HCT116 (cell line): ENCODE data around the gene DMAC2. TPM values are rescaled to one million over a fixed set of nuclear protein-coding genes. Genes with fewer than 3 reads are reported as not detected.

Experiments
- ATAC-seq: fragments of 200-7000 bp; cut with Tn5 transposase; 2 replicates; pipeline ENCODE4 v1.9.1; 2020; ENCODE audit warnings: mild to moderate bottlenecking, moderate library complexity
- BruUV-seq: library from RNA; stranded (reverse); fragments of 400-500 nt; replicated peaks from 2 replicates; lab custom pipeline; 2021; lab: Mats Ljungman, UMichigan
- CTCF ChIA-PET: fragments of 300-600 bp; sonication (Branson Sonifier 250); formaldehyde crosslinking; loops from one replicate; lab custom pipeline; 2021; ENCODE audit warnings: antibody characterized with exemption; lab: Charles Lee
- POLR2A ChIA-PET: fragments of 300-600, 350-600 bp; sonication (Branson Sonifier 250); formaldehyde crosslinking; loops from one replicate; lab custom pipeline; 2021; ENCODE audit warnings: antibody characterized with exemption; lab: Charles Lee
- RAD21 ChIA-PET, 2 experiments: fragments of 300-600 bp; sonication (Branson Sonifier 250); formaldehyde crosslinking; loops; one replicate each; lab custom pipeline; 2023; ENCODE audit warnings: low total read pairs in 2 of 2; ENCODE audit not compliant: uncharacterized antibody in 2 of 2, unreplicated experiment in 2 of 2, low non-redundant PET in 1 of 2; lab: Charles Lee
- DNase-seq: peaks from one replicate; pipeline ENCODE4 v3.0.0-alpha.2; 2010; ENCODE audit warnings: low read depth, low spot score
- H2AFZ ChIP-seq: fragments of 200-600 bp; shearing (Covaris generic), sonication (generic); 2 replicates; pipeline ENCODE4 v1.6.1; 2017; ENCODE audit warnings: low read depth, mixed run types, mixed read lengths, antibody characterized with exemption, low read length; ENCODE audit not compliant: poor library complexity, severe bottlenecking
- H3K27ac ChIP-seq: 2 replicates; pipeline ENCODE4 v1.5.1; 2012; ENCODE audit warnings: low read depth, low read length
- H3K27me3 ChIP-seq: fragments of 200-600 bp; sonication (generic); 2 replicates; pipeline ENCODE4 v1.6.1; 2016; ENCODE audit warnings: mixed run types, low read length, mixed read lengths; ENCODE audit not compliant: insufficient read depth
- H3K36me3 ChIP-seq, 2 experiments: fragments of 200-500 bp in 1 of 2; fragments of 200-600 bp in 1 of 2; sonication (Bioruptor generic) in 1 of 2; sonication (generic) in 1 of 2; 2 replicates each; pipeline versions ENCODE4 v1.5.1 to v1.6.1; 2014 to 2016; ENCODE audit warnings: low read length in 2 of 2, inconsistent platforms in 1 of 2, mixed read lengths in 1 of 2, mixed run types in 1 of 2; ENCODE audit not compliant: insufficient read depth in 2 of 2, control insufficient read depth in 1 of 2
- H3K4me1 ChIP-seq, 2 experiments: fragments of 200-600 bp in 1 of 2; sonication (generic) in 1 of 2; 2 replicates each; pipeline versions ENCODE4 v1.5.1 to v1.6.1; 2012 to 2017; ENCODE audit warnings: low read length in 2 of 2, inconsistent platforms in 1 of 2, mild to moderate bottlenecking in 1 of 2, mixed read lengths in 1 of 2, mixed run types in 1 of 2, moderate library complexity in 1 of 2; ENCODE audit not compliant: insufficient read depth in 2 of 2, control insufficient read depth in 1 of 2
- H3K4me2 ChIP-seq: fragments of 200-600 bp; sonication (generic); 2 replicates; pipeline ENCODE4 v1.6.1; 2017; ENCODE audit warnings: mixed run types, low read length, mixed read lengths
- H3K4me3 ChIP-seq, 2 experiments: fragments of 200-600 bp in 1 of 2; sonication (generic) in 1 of 2; replicated peaks in 1 of 2; 2 replicates each; pipeline ENCODE4 v1.5.1; 2011 to 2016; ENCODE audit warnings: low read length in 2 of 2, control low read depth in 1 of 2, low read depth in 1 of 2, mild to moderate bottlenecking in 1 of 2, mixed read lengths in 1 of 2, mixed run types in 1 of 2
- H3K79me2 ChIP-seq: fragments of 200-600 bp; sonication (generic); 2 replicates; pipeline ENCODE4 v1.6.1; 2017; ENCODE audit warnings: mild to moderate bottlenecking, mixed run types, low read length, moderate library complexity, mixed read lengths; ENCODE audit not compliant: insufficient read depth
- H3K9ac ChIP-seq: fragments of 200-600 bp; sonication (generic); 2 replicates; pipeline ENCODE4 v1.6.1; 2016; ENCODE audit warnings: low read length, mixed read lengths
- H3K9me2 ChIP-seq: fragments of 200-600 bp; sonication (generic), shearing (Covaris generic); 2 replicates; pipeline ENCODE4 v1.6.1; 2017; ENCODE audit warnings: mixed run types, mild to moderate bottlenecking, moderate library complexity; ENCODE audit not compliant: insufficient read depth
- H3K9me3 ChIP-seq, 2 experiments: fragments of 200-500 bp in 1 of 2; fragments of 200-600 bp in 1 of 2; sonication (Bioruptor generic) in 1 of 2; sonication (generic) in 1 of 2; 2 replicates each; pipeline ENCODE4 v1.6.1; 2014 to 2017; ENCODE audit warnings: low read length in 2 of 2, mixed read lengths in 2 of 2, inconsistent platforms in 1 of 2, low read depth in 1 of 2, mild to moderate bottlenecking in 1 of 2, mixed run types in 1 of 2, moderate library complexity in 1 of 2; ENCODE audit not compliant: control insufficient read depth in 1 of 2, insufficient read depth in 1 of 2
- H4K20me1 ChIP-seq: fragments of 200-600 bp; sonication (generic), shearing (Covaris generic); 2 replicates; pipeline ENCODE4 v1.6.1; 2017; ENCODE audit warnings: mixed run types, mild to moderate bottlenecking, moderate library complexity; ENCODE audit not compliant: insufficient read depth
- ATF3 ChIP-seq: IDR thresholded peaks from 2 replicates; pipeline ENCODE4 v1.6.1; 2012
- CEBPB ChIP-seq: IDR thresholded peaks from 2 replicates; pipeline ENCODE4 v1.6.1; 2012; ENCODE audit warnings: low read depth
- CTCF ChIP-seq, 3 experiments: fragments of 200-600 bp in 1 of 3; sonication (generic) in 1 of 3; IDR thresholded peaks in 2 of 3; conservative IDR thresholded peaks in 1 of 3; 2 replicates each; pipeline ENCODE4 v1.5.1; 2012 to 2017; ENCODE audit warnings: low read depth in 2 of 3, low read length in 2 of 3, antibody characterized with exemption in 1 of 3, borderline replicate concordance in 1 of 3, control low read depth in 1 of 3, mild to moderate bottlenecking in 1 of 3, mixed read lengths in 1 of 3, mixed run types in 1 of 3, moderate library complexity in 1 of 3; ENCODE audit not compliant: insufficient read depth in 1 of 3
- EZH2phosphoT487 ChIP-seq: fragments of 200-600 bp; IDR thresholded peaks from 2 replicates; pipeline ENCODE4 v1.6.1; 2018; ENCODE audit warnings: antibody characterized with exemption, borderline replicate concordance
- FOSL1 ChIP-seq: IDR thresholded peaks from 2 replicates; pipeline ENCODE4 v1.6.1; 2012; ENCODE audit warnings: low read depth
- JUND ChIP-seq: IDR thresholded peaks from 2 replicates; pipeline ENCODE4 v1.6.1; 2012
- MAX ChIP-seq: IDR thresholded peaks from 2 replicates; pipeline ENCODE4 v1.6.1; 2012
- POLR2A ChIP-seq: IDR thresholded peaks from 2 replicates; pipeline ENCODE4 v1.7.0; 2011; ENCODE audit warnings: borderline replicate concordance; ENCODE audit not compliant: insufficient read depth, insufficient read length; ENCODE audit errors: extremely low read depth
- POLR2AphosphoS5 ChIP-seq: IDR thresholded peaks from 2 replicates; pipeline ENCODE4 v1.6.1; 2011; ENCODE audit warnings: mild to moderate bottlenecking, low read depth, low read length, moderate library complexity
- REST ChIP-seq: IDR thresholded peaks from 2 replicates; pipeline ENCODE4 v1.6.1; 2012; ENCODE audit warnings: low read depth
- SIN3A ChIP-seq: IDR thresholded peaks from 2 replicates; pipeline ENCODE4 v1.6.1; 2012; ENCODE audit warnings: low read depth
- SRF ChIP-seq: IDR thresholded peaks from 2 replicates; pipeline ENCODE4 v1.6.1; 2012; ENCODE audit warnings: low read depth
- YY1 ChIP-seq: IDR thresholded peaks from 2 replicates; pipeline ENCODE4 v1.6.1; 2011; ENCODE audit warnings: low read length, low read depth, moderate library complexity, mild to moderate bottlenecking; ENCODE audit not compliant: insufficient replicate concordance; ENCODE audit errors: extremely low read depth
- ZNF274 ChIP-seq: fragments of 200-500 bp; sonication (Bioruptor generic); IDR thresholded peaks from 2 replicates; pipeline ENCODE4 v1.6.1; 2014; ENCODE audit warnings: mild to moderate bottlenecking, low read depth, low read length, inconsistent platforms
- intact Hi-C: fragments of 100-400 bp; cut with micrococcal nuclease; formaldehyde crosslinking; loops from 2 replicates; pipeline ENCODE4 v1.10.0; 2022
- total RNA-seq: library from RNA; stranded (reverse); gene quantifications from one replicate; pipeline ENCODE4 v1.2.1, GENCODE V29; 2021; ENCODE audit not compliant: unreplicated experiment

The DMAC2 gene
- total RNA-seq, 1 experiment from 2014 or later = 65.6 TPM

GRCh38 chr19:41456342-41456918 lies 16.7 kb upstream of the DMAC2 start:
- Histone ChIP-seq H3K4me2 (no peak overlapping the region), H3K9ac (no peak overlapping the region), H3K9me3 (0 out of 4 replicates have a peak, but pooled peaks cover 0 to 3% of the 10 kb centered on the region in 2 experiments), H3K36me3 (no peaks in the 10 kb centered on the region), H3K27ac (no peak overlapping the region), H3K4me3 (no peak overlapping the region), H3K9me2 (no peaks in the 10 kb centered on the region), H2AFZ (no peak overlapping the region), H3K4me1 (no peaks in the 10 kb centered on the region), H3K79me2 (no peaks in the 10 kb centered on the region), H3K27me3 (peaks cover 39% of the 10 kb centered on the region), H4K20me1 (no peaks in the 10 kb centered on the region)
- DNase-seq = no peak
- BruUV-seq = no TSS peak
- RAD21 ChIA-PET = no interaction called here
- intact Hi-C loops = no loop called here
- CTCF ChIA-PET = no interaction called here
- ATAC-seq = no peak
- POLR2A ChIA-PET = no interaction called here
- TF ChIP-seq SIN3A (no peak), YY1 (no peak), REST (no peak), JUND (no peak), MAX (no peak)
- TF ChIP-seq, all 23 proteins: peak for 0

GRCh38 chr19:41455936-41456335 lies 16.2 kb upstream of the DMAC2 start:
- CTCF ChIA-PET = no interaction called here
- TF ChIP-seq SRF = no peak
- no peak for TF ChIP-seq ZNF274
- TF ChIP-seq FOSL1 = no peak
- no peak for TF ChIP-seq CTCF (IDR thresholded peaks at IDR 0.05 in 2 of 3, conservative IDR thresholded peaks at IDR 0.05 in 1 of 3; ENCODE audit: borderline replicate concordance in 1 of 3, insufficient read depth in 1 of 3, low read depth in 2 of 3, low read length in 2 of 3)
- TF ChIP-seq ATF3 = no peak
- TF ChIP-seq POLR2A = no peak
- no peak for TF ChIP-seq YY1
- no peak for TF ChIP-seq JUND
- no peak for TF ChIP-seq EZH2phosphoT487
- no peak for TF ChIP-seq POLR2AphosphoS5
- no peak for TF ChIP-seq MAX
- TF ChIP-seq CEBPB = no peak

More at GRCh38 chr19:41455936-41456335, 16.2 kb upstream of the DMAC2 start:
- POLR2A ChIA-PET = no interaction called here
- BruUV-seq = no TSS peak
- Histone ChIP-seq H3K36me3 (no peaks in the 10 kb centered on the region), H3K27ac (no peak overlapping the region), H3K79me2 (no peaks in the 10 kb centered on the region), H3K4me3 (no peak overlapping the region), H2AFZ (no peak overlapping the region), H3K9me2 (no peaks in the 10 kb centered on the region), H3K27me3 (peaks cover 34% of the 10 kb centered on the region), H3K4me1 (no peaks in the 10 kb centered on the region), H3K9ac (no peak overlapping the region), H3K9me3 (0 out of 4 replicates have a peak, but pooled peaks cover 0 to 3% of the 10 kb centered on the region in 2 experiments), H4K20me1 (no peaks in the 10 kb centered on the region), H3K4me2 (no peak overlapping the region)
- intact Hi-C loops = no loop called here
- ATAC-seq (no peak), DNase-seq (no peak)
- RAD21 ChIA-PET = no interaction called here
